Measurements from ENCODE around the gene MYO10. TPM values are rescaled to one million over a fixed set of nuclear protein-coding genes. Genes with fewer than 3 reads are reported as not detected.

The MYO10 gene
- total RNA-seq, 4 donors from 2014 or later = 5.6 to 11.0 (median 6.4) TPM

DNA sequence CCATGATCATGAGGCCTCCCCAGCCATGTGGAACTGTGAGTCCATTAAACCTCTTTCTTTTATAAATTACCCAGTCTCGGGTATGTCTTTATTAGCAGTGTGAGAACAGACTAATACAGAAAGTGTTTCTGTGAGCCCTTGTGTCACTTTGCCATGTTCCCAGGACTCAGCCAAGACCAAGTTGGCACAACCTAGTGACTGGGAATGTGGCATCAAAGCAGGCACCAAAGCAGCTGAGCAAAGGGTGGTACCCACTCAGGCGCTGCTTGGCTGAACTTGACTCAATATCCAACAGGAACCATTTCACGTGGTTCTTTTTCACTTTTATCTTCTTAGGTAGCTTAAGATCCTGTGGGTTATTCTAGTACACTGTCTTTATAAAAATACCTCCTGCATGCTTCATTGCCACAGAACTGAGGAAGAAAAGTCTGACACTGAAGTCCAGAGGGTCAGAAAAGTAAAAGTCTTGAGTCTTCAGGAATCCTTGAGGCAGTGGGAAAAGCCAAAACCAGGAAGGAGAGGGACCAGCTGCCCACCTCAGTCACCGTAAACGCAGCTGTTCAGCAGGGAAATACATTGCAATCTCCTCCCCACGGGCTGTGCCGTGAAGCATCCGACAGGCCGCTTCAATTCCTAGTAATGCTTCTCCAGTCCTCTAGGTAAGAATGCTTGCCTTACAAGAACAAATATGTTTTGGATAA, 228.8 kb downstream of the MYO10 start:
- Histone ChIP-seq H3K4me1 (peaks cover 0 to 7% (median 0%) of the 10 kb centered on the region in 3 donors), H3K27me3 (no peaks in the 10 kb centered on the region), H3K27ac (no peak overlapping the region), H3K36me3 (peaks cover 0 to 39% of the 10 kb centered on the region in 2 donors), H3K9me3 (no peaks in the 10 kb centered on the region), H3K4me3 (no peak overlapping the region)
- TF ChIP-seq EP300 (IDR thresholded peaks at IDR 0.05) (no peak), POLR2AphosphoS5 (IDR thresholded peaks at IDR 0.05) (no peak), POLR2A (IDR thresholded peaks at IDR 0.05) (no peak)
- TF ChIP-seq, protein P1, sequence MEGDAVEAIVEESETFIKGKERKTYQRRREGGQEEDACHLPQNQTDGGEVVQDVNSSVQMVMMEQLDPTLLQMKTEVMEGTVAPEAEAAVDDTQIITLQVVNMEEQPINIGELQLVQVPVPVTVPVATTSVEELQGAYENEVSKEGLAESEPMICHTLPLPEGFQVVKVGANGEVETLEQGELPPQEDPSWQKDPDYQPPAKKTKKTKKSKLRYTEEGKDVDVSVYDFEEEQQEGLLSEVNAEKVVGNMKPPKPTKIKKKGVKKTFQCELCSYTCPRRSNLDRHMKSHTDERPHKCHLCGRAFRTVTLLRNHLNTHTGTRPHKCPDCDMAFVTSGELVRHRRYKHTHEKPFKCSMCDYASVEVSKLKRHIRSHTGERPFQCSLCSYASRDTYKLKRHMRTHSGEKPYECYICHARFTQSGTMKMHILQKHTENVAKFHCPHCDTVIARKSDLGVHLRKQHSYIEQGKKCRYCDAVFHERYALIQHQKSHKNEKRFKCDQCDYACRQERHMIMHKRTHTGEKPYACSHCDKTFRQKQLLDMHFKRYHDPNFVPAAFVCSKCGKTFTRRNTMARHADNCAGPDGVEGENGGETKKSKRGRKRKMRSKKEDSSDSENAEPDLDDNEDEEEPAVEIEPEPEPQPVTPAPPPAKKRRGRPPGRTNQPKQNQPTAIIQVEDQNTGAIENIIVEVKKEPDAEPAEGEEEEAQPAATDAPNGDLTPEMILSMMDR (IDR thresholded peaks at IDR 0.05) = no peak
- 92 to 94% methylated on average over 8 to 9 of the region's 9 CpGs for WGBS, 2 donors (ENCODE audit: low coverage in 1 of 2)
- no peak for ATAC-seq

- 53 to 66% methylated on average over 4 of the region's 4 CpGs for WGBS, 2 donors (ENCODE audit: low coverage in 1 of 2)
- no peak for ATAC-seq
- Histone ChIP-seq H3K4me3 (no peak overlapping the region), H3K36me3 (peaks cover 0 to 54% of the 10 kb centered on the region in 2 donors), H3K27me3 (no peaks in the 10 kb centered on the region), H3K4me1 (no peaks in the 10 kb centered on the region), H3K27ac (no peak overlapping the region), H3K9me3 (no peaks in the 10 kb centered on the region)
- TF ChIP-seq POLR2A (IDR thresholded peaks at IDR 0.05) (no peak), EP300 (IDR thresholded peaks at IDR 0.05) (no peak), POLR2AphosphoS5 (IDR thresholded peaks at IDR 0.05) (no peak)
- TF ChIP-seq, protein P1 (IDR thresholded peaks at IDR 0.05) = no peak
These were observed 231.1 kb downstream of the MYO10 start for GRCh38 chr5:16704945-16705344.

DNA sequence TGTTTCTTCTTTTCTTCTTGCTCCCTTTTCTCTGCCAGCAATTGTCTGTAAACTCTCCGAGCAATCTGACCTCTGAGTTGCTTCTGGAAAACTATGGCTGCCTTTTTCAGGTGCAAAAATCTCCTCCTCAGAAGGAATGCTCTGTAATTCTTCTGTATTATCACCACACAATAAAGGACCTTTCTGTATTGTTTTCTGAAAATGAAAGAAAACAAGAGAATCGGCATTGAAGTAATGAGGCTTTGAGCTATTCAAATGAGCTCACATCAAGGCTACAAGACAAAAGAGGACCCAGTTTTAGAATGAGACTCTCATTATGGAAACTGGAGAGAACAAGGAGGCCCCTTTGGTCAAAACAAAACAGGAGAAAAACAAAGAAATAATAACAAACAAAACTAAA, 233.1 kb downstream of the MYO10 start:
- Histone ChIP-seq H3K9me3 (no peaks in the 10 kb centered on the region), H3K27ac (no peak overlapping the region), H3K4me1 (no peaks in the 10 kb centered on the region), H3K36me3 (peaks cover 0 to 45% of the 10 kb centered on the region in 2 donors), H3K4me3 (no peak overlapping the region), H3K27me3 (no peaks in the 10 kb centered on the region)
- TF ChIP-seq, protein P1 (IDR thresholded peaks at IDR 0.05) = no peak
- no peak for TF ChIP-seq POLR2A (IDR thresholded peaks at IDR 0.05)
- no peak for ATAC-seq
- 94% methylated on average over 2 of the region's 2 CpGs; no CpG with 5 or more reads in 1 of the 2 donors for WGBS, 2 donors (ENCODE audit: low coverage in 1 of 2)

DNA sequence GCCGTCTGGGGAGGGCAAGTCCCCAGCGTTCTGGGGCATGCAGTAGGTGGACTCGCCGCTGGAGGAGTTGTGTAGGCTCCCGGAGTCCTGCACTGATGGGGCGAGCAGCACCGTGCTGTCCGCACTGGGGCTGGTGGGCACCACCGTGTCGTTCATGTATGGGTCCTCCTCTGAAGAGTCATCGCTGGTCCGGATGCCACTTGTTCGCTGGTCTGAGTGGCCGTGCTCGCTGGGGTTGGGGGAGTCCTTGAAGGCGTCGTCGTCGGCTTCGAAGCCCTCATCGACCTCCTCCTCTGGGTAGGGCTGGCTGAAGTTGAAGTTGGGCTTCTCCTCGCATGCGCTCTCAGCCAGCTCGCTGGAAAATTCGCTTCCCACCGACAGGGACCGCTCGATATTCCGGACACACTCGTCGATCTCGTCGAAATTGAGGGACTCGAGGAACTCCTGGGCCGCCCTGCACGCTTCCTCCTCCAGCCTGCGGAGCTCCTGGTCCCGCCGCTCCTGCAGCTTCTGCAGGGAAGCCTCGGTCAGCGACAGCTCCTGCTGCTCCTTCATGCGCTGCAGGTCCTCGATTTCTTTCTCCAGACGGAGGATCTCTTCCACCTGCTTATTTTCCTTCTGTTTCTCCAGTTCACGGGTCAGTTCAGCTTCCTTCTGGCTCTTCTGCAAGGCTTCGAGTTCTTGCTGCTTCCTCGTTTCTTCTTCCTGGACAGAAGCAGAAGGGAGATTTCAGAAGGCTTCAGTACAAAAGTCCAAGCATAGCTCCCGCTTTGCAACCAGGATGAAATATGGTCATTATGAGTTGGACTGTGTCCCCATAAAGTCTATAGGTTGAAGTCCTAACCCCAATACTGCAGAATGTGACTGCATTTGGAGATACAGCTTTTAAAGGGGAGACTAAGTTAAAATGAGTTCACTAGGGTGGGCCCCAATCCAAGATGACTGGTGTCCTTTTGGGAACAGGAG, 234.7 kb downstream of the MYO10 start:
- 94 to 97% methylated on average over 15 to 21 of the region's 48 CpGs for WGBS, 2 donors (ENCODE audit: low coverage in 1 of 2)
- Histone ChIP-seq H3K4me1 (no peaks in the 10 kb centered on the region), H3K27ac (no peak overlapping the region), H3K4me3 (no peak overlapping the region), H3K9me3 (no peaks in the 10 kb centered on the region), H3K27me3 (no peaks in the 10 kb centered on the region), H3K36me3 (peaks cover 0 to 35% of the 10 kb centered on the region in 2 donors)
- TF ChIP-seq, protein P1 (IDR thresholded peaks at IDR 0.05) = no peak
- ATAC-seq = no peak
